ENCODE results near the gene STX18. TPM values are rescaled to one million over a fixed set of nuclear protein-coding genes. Genes with fewer than 3 reads are reported as not detected.
"Not testable (repeated sequence)": the region's sequence is repeated elsewhere in the genome, so short reads cannot be mapped to it uniquely, and the experiment has no call there.

Gene STX18
- total RNA-seq, 2 donors from 2014 or later, result 37.9 to 43.3 TPM

GRCh38 chr4:4490816-4491215, 51.0 kb downstream of the STX18 start:
- ATAC-seq (no peak), DNase-seq (no peak)
- intact Hi-C loops (cut with DNase I, micrococcal nuclease), result no loop called here

GRCh38 chr4:4490041-4490440, 51.8 kb downstream of the STX18 start:
- intact Hi-C loops (cut with DNase I, micrococcal nuclease), result no loop called here
- DNase-seq (no peak), ATAC-seq (no peak)

DNA sequence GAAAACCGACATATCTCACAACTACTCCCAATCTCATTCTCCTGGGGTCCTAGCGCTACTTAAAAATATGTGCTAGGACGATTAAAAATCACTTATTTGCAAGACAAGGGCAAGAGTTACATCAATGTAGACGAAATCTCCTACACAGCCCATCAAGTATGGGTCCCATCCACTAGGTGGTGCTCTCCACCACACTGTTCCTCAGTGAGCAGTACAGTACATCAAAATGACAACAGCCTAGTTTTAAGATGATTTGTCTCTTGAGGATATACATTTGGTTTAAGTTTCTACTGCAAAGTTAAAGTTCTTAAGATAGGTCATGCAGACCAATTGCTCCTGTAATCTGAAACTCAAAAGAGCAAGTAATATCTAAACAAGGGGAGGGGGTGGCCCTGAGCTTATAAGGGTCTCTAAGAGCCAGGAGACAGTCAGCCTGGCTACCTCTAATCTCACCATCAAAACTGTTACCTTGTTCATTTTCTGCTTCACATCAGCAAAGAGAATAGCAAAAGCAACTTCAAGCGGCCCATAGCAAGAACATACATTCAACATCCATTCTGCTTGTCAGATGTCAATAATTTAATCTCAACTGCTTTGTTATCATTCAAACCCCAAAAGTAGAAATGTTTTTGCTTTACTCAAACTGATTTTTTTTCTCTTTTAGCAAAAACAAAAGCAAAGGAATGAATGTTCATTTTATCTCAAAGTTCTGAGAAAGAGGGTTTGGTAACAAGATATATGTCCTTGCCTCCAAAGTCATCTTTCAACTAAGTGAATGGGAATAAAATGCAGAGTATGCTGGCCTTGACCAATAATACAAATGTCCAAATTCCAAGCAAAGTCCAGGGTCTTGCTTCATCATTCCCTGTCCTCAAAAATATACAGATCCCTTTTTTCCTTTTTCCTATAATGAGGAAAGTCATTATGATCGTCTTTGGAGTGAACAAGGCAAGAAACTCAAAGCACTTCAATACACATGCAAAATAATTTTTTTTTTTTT, 53.1 kb downstream of the STX18 start:
- intact Hi-C loops (cut with DNase I, micrococcal nuclease), result no loop called here
- peak; percentile 96 for ATAC-seq
- peak; percentile 49 to 75 for DNase-seq

DNA sequence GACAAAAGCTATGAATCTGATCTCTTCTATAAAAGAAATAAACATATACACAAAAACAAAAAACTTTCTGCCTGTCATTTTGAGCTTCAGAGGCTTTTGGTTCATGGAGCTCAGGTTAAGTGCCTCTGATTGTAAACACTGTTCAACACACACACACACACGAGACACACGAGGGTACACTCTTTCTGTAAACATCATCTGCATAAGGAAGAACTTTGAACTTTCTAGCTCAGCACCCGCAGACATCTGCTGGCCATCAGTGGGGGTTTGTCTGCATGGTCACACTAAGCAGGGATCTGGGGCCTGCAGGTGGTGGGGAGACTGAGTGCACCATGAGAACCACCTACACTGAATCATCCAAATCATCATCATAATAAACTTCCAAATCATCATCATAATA, 54.9 kb downstream of the STX18 start:
- ATAC-seq, result peak; percentile 37
- intact Hi-C loops (cut with DNase I, micrococcal nuclease), result no loop called here
- DNase-seq, result no peak

DNA sequence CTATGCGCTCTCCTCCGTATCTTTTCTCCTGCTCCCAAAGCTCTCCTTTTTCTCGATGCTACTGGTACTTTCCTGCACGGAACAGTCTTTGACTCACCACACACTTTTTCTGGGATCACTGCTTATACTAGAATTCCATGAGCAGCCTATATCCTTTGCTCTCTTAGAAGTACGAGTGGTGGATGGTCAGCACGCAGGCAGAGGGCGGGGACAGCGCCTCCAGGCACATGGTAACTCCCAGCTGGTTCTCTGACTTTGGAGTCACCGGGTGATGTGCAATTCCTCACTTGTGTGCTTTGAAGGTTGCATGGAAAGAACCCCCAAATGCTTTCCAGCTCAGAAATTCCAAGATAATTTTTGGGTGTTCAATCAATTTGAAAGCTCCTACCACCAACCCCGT, 56.0 kb downstream of the STX18 start:
- intact Hi-C loops (cut with DNase I, micrococcal nuclease), result no loop called here
- DNase-seq (no peak), ATAC-seq (no peak)

- no peak for DNase-seq
- intact Hi-C loops (cut with DNase I, micrococcal nuclease), result no loop called here
- ATAC-seq, result no peak
These were observed 60.4 kb downstream of the STX18 start for GRCh38 chr4:4481399-4481994.

GRCh38 chr4:4480685-4481398, 61.0 kb downstream of the STX18 start:
- DNase-seq (no peak), ATAC-seq (no peak)
- intact Hi-C loops (cut with DNase I, micrococcal nuclease), result no loop called here

DNA sequence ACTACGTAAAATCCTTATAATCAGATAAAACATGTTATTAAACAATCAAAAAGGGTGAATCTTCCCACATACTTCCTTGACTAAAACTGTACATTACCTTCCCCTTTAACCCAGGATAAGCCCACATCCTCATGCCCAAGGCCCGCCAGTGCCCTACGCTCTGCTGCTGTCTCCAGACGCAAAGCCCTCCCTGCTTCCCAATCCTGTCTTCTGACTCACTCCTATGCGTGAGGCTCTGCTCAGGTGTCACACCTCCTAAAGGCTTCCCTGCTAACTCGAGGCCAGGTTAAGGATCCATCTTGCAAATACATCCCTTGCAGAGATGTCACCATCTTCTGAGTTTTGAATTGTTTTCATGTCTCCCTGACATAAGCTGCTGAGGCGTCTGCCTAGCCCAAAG, 61.6 kb downstream of the STX18 start:
- DNase-seq (no peak), ATAC-seq (no peak)
- intact Hi-C loops (cut with DNase I, micrococcal nuclease), result no loop called here

DNA sequence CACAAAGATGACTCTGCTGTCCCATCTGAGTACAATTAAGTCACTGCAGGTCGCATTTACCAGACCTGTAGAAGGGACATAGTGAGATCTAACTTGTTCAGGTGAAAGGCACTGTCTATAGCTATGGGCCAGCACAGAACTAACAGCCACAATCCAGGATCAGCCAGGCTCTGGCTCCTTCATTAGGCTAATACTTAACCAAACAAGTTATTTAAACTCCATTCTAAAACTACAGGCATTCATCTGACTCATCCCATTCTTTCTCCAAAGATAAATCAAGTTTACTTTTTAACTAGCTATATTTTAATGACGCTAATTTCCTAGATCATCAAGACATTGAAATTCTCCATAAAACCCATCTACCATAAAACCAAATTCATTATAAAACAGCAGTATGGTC, 62.5 kb downstream of the STX18 start:
- intact Hi-C loops (cut with DNase I, micrococcal nuclease), result no loop called here
- no peak for DNase-seq
- no peak for ATAC-seq

DNA sequence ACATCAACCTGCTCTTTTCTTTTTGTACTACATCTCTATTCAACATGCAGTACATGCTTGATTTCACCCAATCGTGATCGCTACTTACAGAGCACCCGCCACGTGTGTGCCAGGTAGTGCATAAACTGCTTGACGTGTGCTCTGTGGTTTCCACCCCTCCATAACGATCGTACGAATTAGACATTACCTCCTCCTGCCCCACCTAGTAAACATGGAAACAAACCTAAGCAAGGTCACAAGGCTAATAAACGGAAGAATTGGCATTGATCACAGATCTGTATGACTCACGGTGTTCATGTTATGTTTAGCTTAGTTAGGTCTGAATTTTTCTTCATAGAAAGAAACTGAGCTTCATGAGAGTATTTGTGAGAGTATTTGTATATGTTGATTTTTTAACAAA, 64.1 kb downstream of the STX18 start:
- intact Hi-C loops (cut with DNase I, micrococcal nuclease), result no loop called here
- DNase-seq (no peak), ATAC-seq (peak; percentile 97)

GRCh38 chr4:4477391-4477790, 64.5 kb downstream of the STX18 start:
- ATAC-seq (peak; percentile 8), DNase-seq (no peak)
- intact Hi-C loops (cut with DNase I, micrococcal nuclease), result no loop called here

- ATAC-seq, result no peak
- no peak for DNase-seq
- intact Hi-C loops (cut with DNase I, micrococcal nuclease), result no loop called here
These were observed 67.4 kb downstream of the STX18 start for GRCh38 chr4:4474476-4474875.

GRCh38 chr4:4472344-4472958, 69.4 kb downstream of the STX18 start:
- ATAC-seq, result no peak
- intact Hi-C loops (cut with DNase I, micrococcal nuclease), result no loop called here
- no peak for DNase-seq

GRCh38 chr4:4471195-4471594, 70.7 kb downstream of the STX18 start:
- no peak for ATAC-seq

GRCh38 chr4:4470208-4470607, 71.6 kb downstream of the STX18 start:
- ATAC-seq (no peak), DNase-seq (no peak)
- intact Hi-C loops (cut with DNase I, micrococcal nuclease), result no loop called here

More at GRCh38 chr4:4471195-4471594, 70.7 kb downstream of the STX18 start:
- intact Hi-C loops (cut with DNase I, micrococcal nuclease), result no loop called here
- DNase-seq, result no peak

- DNase-seq; ATAC-seq; intact Hi-C loops (cut with DNase I, micrococcal nuclease): not testable (repeated sequence)
These were observed 76.6 kb downstream of the STX18 start for GRCh38 chr4:4465238-4465637.

GRCh38 chr4:4462970-4463369, 78.9 kb downstream of the STX18 start:
- intact Hi-C loops (cut with DNase I, micrococcal nuclease), result no loop called here
- no peak for DNase-seq
- peak; percentile 29 for ATAC-seq

GRCh38 chr4:4461850-4462249, 80.0 kb downstream of the STX18 start:
- peak in 1 of 2 donors; percentile 12 for DNase-seq
- intact Hi-C loops (cut with DNase I, micrococcal nuclease), result no loop called here
- peak; percentile 13 for ATAC-seq

- intact Hi-C loops (cut with DNase I, micrococcal nuclease), result no loop called here
- ATAC-seq, result no peak
- DNase-seq, result no peak
These were observed 80.7 kb downstream of the STX18 start for GRCh38 chr4:4461178-4461577.

Data from left colon (tissue), 2 donors.